Stimulated activated CD8-positive, alpha-beta memory T cell treated with anti-CD3 and anti-CD28 coated beads, Interleukin-12 subunit alpha, Interleukin-12 subunit beta, amount 100 ng/mL, for 24 hours (primary cell): ENCODE results near the gene EXT2.

Source experiments
- DNase-seq: peaks from one replicate; pipeline ENCODE4 v3.0.0-alpha.2; 2020; ENCODE audit errors: extremely low read depth

EXT2 gene

GRCh38 chr11:44243086-44243485 is 147.6 kb downstream of the EXT2 start:
- no peak for DNase-seq

DNA sequence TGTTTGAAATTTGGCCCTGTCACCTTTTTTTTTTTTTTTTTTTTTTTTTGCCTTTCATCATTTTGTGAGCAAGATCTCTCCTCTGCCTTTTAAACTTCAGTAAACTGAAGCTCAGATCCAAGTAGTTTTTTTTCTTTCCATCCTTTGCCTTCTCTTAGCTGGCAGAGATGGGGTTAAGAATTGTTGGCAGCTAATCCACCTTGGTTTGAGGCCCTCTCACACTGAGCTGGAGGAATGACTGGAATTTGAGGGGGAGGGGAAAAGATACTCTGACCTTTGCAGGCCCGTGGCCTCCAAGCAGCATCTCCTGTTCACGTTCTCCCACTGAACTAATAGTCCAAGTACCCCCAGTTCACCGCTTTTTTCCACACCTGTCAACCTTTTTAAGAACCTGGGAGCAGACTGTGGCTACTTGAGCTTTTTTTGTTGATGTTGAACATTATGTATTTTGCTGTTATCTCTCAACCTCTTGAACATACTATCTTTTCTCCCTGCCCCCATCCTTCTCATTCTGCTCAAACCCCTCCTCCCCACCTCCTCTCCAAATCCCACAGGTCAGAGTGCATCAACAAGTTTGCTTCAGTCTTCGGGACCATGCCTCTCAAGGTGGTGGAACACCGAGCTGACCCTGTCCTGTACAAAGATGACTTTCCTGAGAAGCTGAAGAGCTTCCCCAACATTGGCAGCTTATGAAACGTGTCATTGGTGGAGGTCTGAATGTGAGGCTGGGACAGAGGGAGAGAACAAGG is 148.3 kb downstream of the EXT2 start:
- no peak for DNase-seq

- no peak for DNase-seq
Observed at GRCh38 chr11:44244639-44245310, 149.3 kb downstream of the EXT2 start.

DNA sequence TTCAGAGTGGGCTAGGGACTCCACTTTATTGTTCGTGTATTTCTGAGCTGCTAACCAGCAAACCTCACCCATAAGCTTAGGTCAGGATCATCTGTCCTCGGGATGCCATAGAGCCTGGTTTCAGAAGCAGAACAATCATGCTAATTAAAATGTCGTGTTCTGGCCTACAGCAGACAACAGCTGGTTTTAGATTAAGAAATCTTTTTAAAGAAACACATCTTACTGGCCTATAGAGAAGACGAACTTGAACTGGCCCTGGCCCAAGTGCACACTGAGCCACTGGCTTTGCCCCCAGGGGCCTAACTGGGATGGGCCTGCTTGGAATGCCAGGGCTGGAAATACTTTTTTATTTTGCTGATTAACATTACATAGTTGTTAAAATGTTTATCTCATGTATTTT is 151.2 kb downstream of the EXT2 start:
- no peak for DNase-seq

GRCh38 chr11:44247508-44247907 is 152.0 kb downstream of the EXT2 start:
- DNase-seq, result no peak

DNA sequence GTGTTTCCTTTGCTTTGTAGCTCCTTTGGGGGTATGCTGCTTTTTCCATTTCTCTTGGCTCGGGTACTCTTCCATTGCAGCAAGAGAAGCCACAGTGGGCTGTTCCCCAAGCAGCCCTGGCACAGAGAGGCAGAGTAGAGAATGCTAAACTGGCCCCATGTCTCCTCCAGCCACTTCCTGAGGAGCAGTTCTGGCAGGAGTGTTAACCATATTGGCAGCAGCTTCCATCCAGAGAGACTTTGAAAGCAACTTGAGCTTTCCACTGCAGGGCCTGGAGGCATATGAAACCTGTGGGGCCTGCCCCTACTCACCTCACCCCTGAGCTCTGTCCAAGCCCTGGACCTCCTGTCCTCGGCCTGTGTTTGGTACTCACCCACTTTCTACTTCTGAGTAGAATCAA is 152.6 kb downstream of the EXT2 start:
- DNase-seq, result no peak

GRCh38 chr11:44250421-44250820 is 154.9 kb downstream of the EXT2 start:
- no peak for DNase-seq

DNA sequence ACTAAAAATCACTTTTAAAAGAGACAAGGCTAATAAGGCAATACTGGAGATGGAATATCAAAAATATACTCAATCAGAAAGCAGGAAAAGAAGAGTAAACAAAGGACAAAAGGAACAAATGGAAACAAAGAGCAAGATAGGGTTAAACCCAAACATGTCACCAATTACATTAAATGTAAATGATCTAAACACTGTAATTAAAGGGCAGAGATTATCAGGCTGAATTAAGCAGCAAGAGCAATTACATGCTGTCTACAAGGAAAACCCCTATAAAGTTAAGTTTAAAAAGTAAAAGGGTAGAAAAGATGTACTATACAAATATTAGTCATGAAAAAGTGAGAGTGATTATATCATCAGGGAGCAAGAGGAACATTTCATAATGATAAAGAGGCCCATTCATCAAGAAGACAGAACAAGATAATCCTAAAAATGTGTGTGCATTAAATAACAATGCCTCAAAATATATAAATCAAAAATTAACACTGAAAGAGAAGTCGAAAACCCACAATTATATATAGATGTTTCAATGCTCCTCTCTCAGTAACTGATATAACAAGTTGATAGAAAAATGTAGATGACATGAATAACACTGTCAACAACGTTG is 157.6 kb downstream of the EXT2 start:
- no peak for DNase-seq

DNA sequence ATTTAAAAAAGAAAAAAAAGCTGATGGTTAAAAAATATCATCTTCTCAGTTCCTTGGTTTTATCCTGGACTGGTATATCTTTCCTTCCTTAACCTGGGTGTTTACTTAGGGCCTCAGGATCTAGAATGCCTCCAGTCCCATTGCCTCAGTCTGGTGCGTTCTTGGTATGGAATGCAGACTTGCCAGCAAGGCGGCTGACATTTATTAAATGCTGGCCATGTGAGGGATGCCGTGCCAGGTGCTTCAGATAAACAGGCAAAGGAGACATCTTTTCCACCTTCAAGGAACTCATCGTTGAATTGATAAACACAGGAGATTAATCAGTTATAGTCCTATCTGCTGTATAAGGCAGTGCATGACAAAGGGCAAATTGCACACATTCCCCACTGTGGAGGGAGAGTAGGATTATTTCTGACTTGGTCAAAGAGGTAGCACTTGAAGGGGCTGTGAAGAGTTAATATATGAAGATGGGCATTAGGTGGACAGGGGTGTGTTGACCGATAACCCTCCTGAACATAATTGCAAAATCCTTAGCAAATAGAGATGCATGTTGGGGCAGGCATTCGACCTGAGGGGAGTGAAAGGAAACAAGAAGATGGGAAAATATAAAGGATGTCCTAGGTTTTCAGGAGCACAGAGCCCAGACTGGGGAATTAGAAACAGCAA is 160.1 kb downstream of the EXT2 start:
- no peak for DNase-seq

GRCh38 chr11:44256673-44257291 is 161.3 kb downstream of the EXT2 start:
- DNase-seq, result no peak

DNA sequence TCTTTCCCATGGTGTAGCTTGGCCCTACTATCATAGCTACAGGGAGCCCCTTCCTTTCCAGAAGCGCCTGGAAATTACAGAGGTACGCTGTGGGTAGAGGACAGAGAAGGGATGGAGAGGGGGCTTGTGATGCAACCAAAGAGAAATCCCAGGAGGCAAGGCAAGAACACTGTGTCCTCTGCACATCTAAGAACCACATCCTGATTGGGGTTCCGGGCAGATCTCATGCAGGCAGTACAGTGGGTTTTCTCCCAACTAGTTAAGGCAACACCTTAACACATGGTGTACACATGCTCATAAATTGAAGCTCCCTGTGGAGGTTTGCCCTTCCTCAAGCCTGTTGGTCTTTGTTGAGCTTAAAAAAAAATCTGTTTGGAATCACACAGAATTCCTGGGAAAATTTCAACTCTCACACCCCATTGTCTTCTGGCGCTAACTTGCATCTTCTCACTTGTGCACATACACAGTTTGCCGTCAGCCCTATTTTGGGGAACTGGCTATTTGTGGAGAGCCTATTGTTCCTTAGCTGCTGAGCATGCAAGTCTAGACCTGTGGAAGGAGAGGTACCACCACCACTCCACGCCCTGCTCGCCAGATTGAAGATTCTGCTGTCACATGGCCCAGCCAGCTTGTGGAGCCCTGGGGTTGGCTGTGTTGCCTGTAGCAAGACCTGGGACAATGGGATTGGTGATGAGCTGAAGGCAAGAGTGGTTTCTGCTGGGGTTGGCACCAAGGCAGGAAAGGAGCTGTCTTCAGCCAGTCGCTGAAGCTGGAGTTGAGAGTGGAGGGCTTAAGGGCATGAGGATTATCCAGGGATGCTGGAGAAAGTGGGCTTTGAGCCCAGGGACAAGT is 162.1 kb downstream of the EXT2 start:
- no peak for DNase-seq

DNA sequence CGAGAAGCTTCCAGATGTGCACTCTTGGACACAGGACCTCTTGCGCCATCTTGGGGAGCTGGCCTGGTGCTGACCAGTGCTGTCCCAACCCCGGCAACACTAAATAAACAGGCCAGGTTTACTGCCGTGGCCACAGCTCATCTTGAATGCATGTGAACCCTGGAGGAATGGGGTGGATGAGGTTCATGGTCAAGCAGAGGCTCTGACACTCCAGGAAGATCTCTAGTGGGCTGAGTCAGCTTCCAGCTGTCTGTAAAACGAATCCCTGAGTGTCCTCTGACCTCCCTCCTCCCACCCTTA is 162.7 kb downstream of the EXT2 start:
- no peak for DNase-seq

DNA sequence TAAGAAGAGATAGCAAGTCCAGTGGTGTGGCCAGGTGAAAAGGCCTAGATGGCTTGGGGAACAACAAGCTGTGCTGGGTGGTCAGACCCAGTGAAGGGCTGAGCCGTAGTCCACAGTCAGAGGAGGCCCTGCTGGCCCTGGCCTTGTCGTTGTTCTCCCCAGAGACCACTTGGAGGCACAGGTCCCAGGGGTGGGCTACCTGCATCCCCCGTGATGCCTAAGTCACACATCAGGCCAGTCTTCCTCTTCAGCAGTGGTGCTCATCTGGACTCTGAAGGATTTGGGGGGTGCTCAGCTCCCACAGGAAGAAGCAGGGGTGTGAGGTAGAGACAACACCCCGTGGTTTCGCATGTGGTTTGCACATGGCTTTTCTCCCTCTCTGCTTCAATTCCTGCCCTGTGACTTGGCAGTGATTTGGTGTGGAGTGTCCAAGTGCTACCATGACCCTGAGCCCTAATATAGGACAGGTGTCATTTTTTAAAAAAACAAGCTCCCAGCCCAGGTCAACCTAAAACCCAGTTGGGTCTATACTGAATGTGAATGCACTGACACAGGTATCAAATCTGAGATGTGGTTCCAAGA is 163.5 kb downstream of the EXT2 start:
- no peak for DNase-seq

DNA sequence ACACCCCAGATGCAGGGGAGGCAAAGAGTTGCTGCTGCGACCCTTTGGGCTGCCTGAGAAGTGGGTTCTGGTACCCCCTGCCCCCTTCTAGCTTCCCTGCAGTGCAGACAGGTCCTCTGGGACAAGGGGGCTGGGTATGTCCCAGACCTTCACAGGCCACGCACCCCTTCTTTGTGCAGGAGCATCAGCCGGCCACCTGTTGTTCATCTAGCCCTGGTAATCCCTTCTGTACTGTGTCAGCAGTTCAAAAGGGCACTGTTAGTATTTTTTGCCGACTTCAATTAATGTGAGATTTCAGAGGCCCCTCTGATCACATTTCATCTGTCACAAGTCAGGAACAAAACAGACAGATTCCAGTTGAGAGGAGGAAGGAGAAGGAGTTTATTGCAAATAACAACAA is 164.6 kb downstream of the EXT2 start:
- no peak for DNase-seq

- no peak for DNase-seq
Observed at GRCh38 chr11:44261800-44262591, 166.5 kb downstream of the EXT2 start.

- no peak for DNase-seq
Observed at GRCh38 chr11:44263738-44264437, 168.4 kb downstream of the EXT2 start.

DNA sequence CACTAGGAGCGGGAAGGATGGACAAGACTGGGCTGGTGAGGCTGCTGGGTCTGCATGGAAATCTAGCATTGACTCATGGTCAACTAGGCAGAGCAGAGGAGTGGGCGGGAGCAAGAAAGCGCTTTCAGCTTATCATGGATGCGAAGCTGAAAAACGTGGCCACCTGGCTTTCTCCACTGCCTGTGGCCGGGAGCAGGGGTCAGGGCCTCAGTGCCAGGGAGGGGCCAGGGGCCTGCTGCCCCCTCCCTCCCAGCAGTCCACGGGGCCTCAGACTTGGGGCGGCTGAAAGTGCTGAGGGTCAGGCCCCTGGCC is 168.9 kb downstream of the EXT2 start:
- DNase-seq, result no peak

- DNase-seq, result no peak
Observed at GRCh38 chr11:44264761-44265160, 169.3 kb downstream of the EXT2 start.

GRCh38 chr11:44266056-44266780 is 170.7 kb downstream of the EXT2 start:
- DNase-seq, result no peak
